ENCODE measurements around the gene MEGF8.

- TF ChIP-seq, protein P1, sequence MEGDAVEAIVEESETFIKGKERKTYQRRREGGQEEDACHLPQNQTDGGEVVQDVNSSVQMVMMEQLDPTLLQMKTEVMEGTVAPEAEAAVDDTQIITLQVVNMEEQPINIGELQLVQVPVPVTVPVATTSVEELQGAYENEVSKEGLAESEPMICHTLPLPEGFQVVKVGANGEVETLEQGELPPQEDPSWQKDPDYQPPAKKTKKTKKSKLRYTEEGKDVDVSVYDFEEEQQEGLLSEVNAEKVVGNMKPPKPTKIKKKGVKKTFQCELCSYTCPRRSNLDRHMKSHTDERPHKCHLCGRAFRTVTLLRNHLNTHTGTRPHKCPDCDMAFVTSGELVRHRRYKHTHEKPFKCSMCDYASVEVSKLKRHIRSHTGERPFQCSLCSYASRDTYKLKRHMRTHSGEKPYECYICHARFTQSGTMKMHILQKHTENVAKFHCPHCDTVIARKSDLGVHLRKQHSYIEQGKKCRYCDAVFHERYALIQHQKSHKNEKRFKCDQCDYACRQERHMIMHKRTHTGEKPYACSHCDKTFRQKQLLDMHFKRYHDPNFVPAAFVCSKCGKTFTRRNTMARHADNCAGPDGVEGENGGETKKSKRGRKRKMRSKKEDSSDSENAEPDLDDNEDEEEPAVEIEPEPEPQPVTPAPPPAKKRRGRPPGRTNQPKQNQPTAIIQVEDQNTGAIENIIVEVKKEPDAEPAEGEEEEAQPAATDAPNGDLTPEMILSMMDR (IDR thresholded peaks at IDR 0.05): no peak
- no peak for TF ChIP-seq ZFX (IDR thresholded peaks at IDR 0.05; ENCODE audit: borderline replicate concordance)
Observed at GRCh38 chr19:42284591-42285341, 40.7 kb upstream of the MEGF8 start.

Measured in 22Rv1 (cell line).